ENCODE results near the gene DUSP22. TPM values are rescaled to one million over a fixed set of nuclear protein-coding genes. Genes with fewer than 3 reads are reported as not detected.

Gene DUSP22
- total RNA-seq, 4 donors from 2014 or later, result 35.4 to 213 (median 49.5) TPM

GRCh38 chr6:397056-397455 lies 104.8 kb downstream of the DUSP22 start:
- no peak overlapping the region for H3K27ac ChIP-seq
- no peaks in the 10 kb centered on the region for H3K9me3 ChIP-seq
- TF ChIP-seq POLR2AphosphoS5 (IDR thresholded peaks at IDR 0.05) (no peak), EP300 (IDR thresholded peaks at IDR 0.05; ENCODE audit: low read depth) (no peak), POLR2A (IDR thresholded peaks at IDR 0.05) (no peak)
- TF ChIP-seq, protein P1, sequence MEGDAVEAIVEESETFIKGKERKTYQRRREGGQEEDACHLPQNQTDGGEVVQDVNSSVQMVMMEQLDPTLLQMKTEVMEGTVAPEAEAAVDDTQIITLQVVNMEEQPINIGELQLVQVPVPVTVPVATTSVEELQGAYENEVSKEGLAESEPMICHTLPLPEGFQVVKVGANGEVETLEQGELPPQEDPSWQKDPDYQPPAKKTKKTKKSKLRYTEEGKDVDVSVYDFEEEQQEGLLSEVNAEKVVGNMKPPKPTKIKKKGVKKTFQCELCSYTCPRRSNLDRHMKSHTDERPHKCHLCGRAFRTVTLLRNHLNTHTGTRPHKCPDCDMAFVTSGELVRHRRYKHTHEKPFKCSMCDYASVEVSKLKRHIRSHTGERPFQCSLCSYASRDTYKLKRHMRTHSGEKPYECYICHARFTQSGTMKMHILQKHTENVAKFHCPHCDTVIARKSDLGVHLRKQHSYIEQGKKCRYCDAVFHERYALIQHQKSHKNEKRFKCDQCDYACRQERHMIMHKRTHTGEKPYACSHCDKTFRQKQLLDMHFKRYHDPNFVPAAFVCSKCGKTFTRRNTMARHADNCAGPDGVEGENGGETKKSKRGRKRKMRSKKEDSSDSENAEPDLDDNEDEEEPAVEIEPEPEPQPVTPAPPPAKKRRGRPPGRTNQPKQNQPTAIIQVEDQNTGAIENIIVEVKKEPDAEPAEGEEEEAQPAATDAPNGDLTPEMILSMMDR (IDR thresholded peaks at IDR 0.05), result no peak
- no peak for DNase-seq
- intact Hi-C loops (cut with DNase I; ENCODE audit: low total_unique reads) (no loop called here), in situ Hi-C loops (cut with MboI; ENCODE audit: low pct_ligation_motif_present in 1 of 4, low pct_unique_long_range_greater_than_20kb in 1 of 4, low sequenced_read_pairs in 3 of 4) (no loop called here)
- WGBS, 2 donors (ENCODE audit: low coverage in 1 of 2), result 91% methylated on average over 13 of the region's 13 CpGs; no CpG with 5 or more reads in 1 of the 2 donors
- no peaks in the 10 kb centered on the region for H3K36me3 ChIP-seq
- H3K27me3 ChIP-seq, result peaks cover 48% of the 10 kb centered on the region
- H3K4me3 ChIP-seq, result no peak overlapping the region
- peaks cover 0 to 16% (median 13%) of the 10 kb centered on the region in 4 donors for H3K4me1 ChIP-seq

GRCh38 chr6:397604-398003 lies 105.3 kb downstream of the DUSP22 start:
- in situ Hi-C loops (cut with MboI; ENCODE audit: low pct_ligation_motif_present in 1 of 4, low pct_unique_long_range_greater_than_20kb in 1 of 4, low sequenced_read_pairs in 3 of 4) (no loop called here), intact Hi-C loops (cut with DNase I; ENCODE audit: low total_unique reads) (no loop called here)
- peaks cover 0 to 11% (median 10%) of the 10 kb centered on the region in 4 donors for H3K4me1 ChIP-seq

DNA sequence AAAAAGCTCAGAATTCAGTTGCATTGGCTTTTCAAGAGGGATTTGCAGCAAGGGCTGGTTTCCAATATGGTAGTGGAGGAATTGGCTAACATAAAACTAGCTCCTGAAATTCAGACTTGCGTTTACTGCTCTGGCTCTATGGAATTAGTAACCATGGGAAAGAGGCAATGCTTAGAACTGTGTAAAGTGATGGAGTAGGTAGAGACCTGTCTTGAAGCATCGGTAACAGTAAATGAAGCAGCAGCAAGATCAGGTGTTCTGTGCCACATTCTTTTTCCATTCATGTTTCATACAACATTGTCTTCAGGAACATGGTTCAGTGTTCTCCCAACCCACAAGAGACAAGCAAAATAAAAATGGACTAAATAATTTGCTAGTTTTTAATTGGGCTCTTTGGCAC lies 105.8 kb downstream of the DUSP22 start:
- no peaks in the 10 kb centered on the region for H3K9me3 ChIP-seq
- H3K4me3 ChIP-seq, result no peak overlapping the region
- H3K4me1 ChIP-seq, result peaks cover 0 to 7% (median 6%) of the 10 kb centered on the region in 4 donors
- no peak for TF ChIP-seq EP300 (IDR thresholded peaks at IDR 0.05; ENCODE audit: low read depth)
- TF ChIP-seq, protein P1 (IDR thresholded peaks at IDR 0.05), result no peak
- TF ChIP-seq POLR2A (IDR thresholded peaks at IDR 0.05), result no peak
- TF ChIP-seq POLR2AphosphoS5 (IDR thresholded peaks at IDR 0.05), result no peak
- no peak overlapping the region for H3K27ac ChIP-seq
- no peaks in the 10 kb centered on the region for H3K36me3 ChIP-seq
- intact Hi-C loops (cut with DNase I; ENCODE audit: low total_unique reads) (no loop called here), in situ Hi-C loops (cut with MboI; ENCODE audit: low pct_ligation_motif_present in 1 of 4, low pct_unique_long_range_greater_than_20kb in 1 of 4, low sequenced_read_pairs in 3 of 4) (no loop called here)
- WGBS, 2 donors (ENCODE audit: low coverage in 1 of 2), result 90 to 100% methylated on average over 2 of the region's 2 CpGs
- peaks cover 37% of the 10 kb centered on the region for H3K27me3 ChIP-seq
- no peak for DNase-seq

More at GRCh38 chr6:397604-398003, 105.3 kb downstream of the DUSP22 start:
- no peak overlapping the region for H3K27ac ChIP-seq
- no peak for DNase-seq
- WGBS, 2 donors (ENCODE audit: low coverage in 1 of 2), result 52 to 75% methylated on average over 3 to 5 of the region's 5 CpGs
- H3K27me3 ChIP-seq, result peaks cover 42% of the 10 kb centered on the region
- TF ChIP-seq EP300 (IDR thresholded peaks at IDR 0.05; ENCODE audit: low read depth), result no peak
- no peak for TF ChIP-seq POLR2A (IDR thresholded peaks at IDR 0.05)
- no peak for TF ChIP-seq POLR2AphosphoS5 (IDR thresholded peaks at IDR 0.05)
- TF ChIP-seq, protein P1 (IDR thresholded peaks at IDR 0.05), result no peak
- no peak overlapping the region for H3K4me3 ChIP-seq
- H3K9me3 ChIP-seq, result no peaks in the 10 kb centered on the region
- no peaks in the 10 kb centered on the region for H3K36me3 ChIP-seq

GRCh38 chr6:398558-399078 lies 106.3 kb downstream of the DUSP22 start:
- in situ Hi-C loops (cut with MboI; ENCODE audit: low pct_ligation_motif_present in 1 of 4, low pct_unique_long_range_greater_than_20kb in 1 of 4, low sequenced_read_pairs in 3 of 4) (no loop called here), intact Hi-C loops (cut with DNase I; ENCODE audit: low total_unique reads) (no loop called here)
- TF ChIP-seq, protein P1 (IDR thresholded peaks at IDR 0.05), result no peak
- TF ChIP-seq POLR2A (IDR thresholded peaks at IDR 0.05), result no peak
- no peak for TF ChIP-seq EP300 (IDR thresholded peaks at IDR 0.05; ENCODE audit: low read depth)
- no peaks in the 10 kb centered on the region for H3K36me3 ChIP-seq
- DNase-seq, result no peak
- H3K9me3 ChIP-seq, result no peaks in the 10 kb centered on the region
- WGBS, 2 donors (ENCODE audit: low coverage in 1 of 2), result 92% methylated on average over 13 of the region's 13 CpGs; no CpG with 5 or more reads in 1 of the 2 donors
- peaks cover 32% of the 10 kb centered on the region for H3K27me3 ChIP-seq
- H3K27ac ChIP-seq, result no peak overlapping the region
- peaks cover 0 to 5% (median 1%) of the 10 kb centered on the region in 4 donors for H3K4me1 ChIP-seq
- H3K4me3 ChIP-seq, result no peak overlapping the region
